NCI-H460 (cell line): Measurements from ENCODE around the gene AFF3. TPM values are rescaled to one million over a fixed set of nuclear protein-coding genes. Genes with fewer than 3 reads are reported as not detected.
"Not testable (repeated sequence)": the region's sequence is repeated elsewhere in the genome, so short reads cannot be mapped to it uniquely, and the experiment has no call there.

Experiments
- DNase-seq: peaks from one replicate; pipeline ENCODE4 v3.0.0-alpha.2; 2016; ENCODE audit warnings: low read depth; ENCODE audit errors: extremely low read depth
- total RNA-seq: library from RNA; depleted of rRNA; stranded (reverse); fragments of >200 nt; shearing (Covaris generic); gene quantifications from 2 replicates; pipeline ENCODE4 v1.2.3, GENCODE V29; 2014; rRNA removed

The AFF3 gene
- total RNA-seq, 1 experiment from 2014 or later, result 1.1 TPM

DNA sequence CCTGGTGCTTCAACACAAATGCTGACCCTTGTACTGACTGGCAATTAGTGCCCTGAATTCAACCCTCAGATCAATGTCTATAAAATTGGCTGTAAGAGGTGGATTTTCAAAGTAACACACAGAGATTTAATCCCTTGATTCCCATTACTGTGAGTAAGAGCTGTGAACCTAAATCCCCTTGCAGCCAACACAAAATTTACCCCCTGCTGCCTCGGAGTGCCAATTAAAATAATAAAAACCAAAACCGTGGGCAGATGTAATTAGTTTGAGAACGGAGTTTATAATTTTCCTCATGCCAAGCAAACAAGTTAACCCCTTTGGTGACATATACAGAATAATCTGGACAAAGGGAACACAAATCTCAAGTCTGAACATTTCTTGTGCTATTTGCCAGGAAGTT, 596.8 kb downstream of the AFF3 start:
- no peak for DNase-seq

- no peak for DNase-seq
Measured at GRCh38 chr2:99545066-99545465, 597.3 kb downstream of the AFF3 start.

- DNase-seq, result no peak
Measured at GRCh38 chr2:99544608-99545007, 597.8 kb downstream of the AFF3 start.

DNA sequence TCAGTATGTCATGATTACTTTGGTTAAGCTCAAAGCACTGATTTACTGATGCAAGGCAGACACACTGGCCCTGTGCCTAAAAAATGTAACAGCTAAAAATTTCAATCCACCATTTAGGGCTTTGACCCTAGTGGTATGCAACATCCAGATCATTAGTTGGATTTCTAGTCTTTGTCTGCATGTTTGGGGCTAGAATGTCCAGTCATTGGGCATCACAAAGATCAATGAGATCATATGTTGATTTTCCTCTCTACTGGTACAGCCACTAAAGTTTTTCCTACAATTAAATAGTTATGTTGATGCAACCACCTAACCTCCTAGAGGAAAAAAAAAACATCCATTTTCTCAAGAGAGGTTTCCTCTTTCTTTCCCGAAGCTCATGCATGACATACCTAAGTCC, 599.1 kb downstream of the AFF3 start:
- no peak for DNase-seq

- DNase-seq, result no peak
Measured at GRCh38 chr2:99537910-99538485, 604.4 kb downstream of the AFF3 start.

DNA sequence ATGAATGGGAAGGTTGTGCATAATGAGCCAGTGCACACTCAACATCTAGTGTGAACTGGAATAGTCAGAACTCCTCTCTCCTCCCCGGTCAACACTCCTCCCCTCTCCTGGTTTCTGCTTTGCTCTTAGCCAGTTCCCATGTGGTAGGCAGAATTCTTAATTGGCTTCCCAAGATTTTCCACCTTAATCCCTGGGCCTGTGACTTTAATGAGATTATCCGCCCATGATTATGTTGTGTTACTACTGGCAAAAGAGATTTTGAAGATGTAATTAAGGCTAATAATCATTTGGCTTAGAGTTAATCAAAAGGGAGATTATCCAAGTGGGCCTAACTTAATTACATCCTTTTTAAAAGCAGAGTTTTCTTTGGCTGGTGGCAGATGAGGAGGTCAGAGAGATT, 618.3 kb downstream of the AFF3 start:
- no peak for DNase-seq

- no peak for DNase-seq
Measured at GRCh38 chr2:99522157-99522556, 620.2 kb downstream of the AFF3 start.

GRCh38 chr2:99520813-99521212, 621.6 kb downstream of the AFF3 start:
- DNase-seq, result no peak

DNA sequence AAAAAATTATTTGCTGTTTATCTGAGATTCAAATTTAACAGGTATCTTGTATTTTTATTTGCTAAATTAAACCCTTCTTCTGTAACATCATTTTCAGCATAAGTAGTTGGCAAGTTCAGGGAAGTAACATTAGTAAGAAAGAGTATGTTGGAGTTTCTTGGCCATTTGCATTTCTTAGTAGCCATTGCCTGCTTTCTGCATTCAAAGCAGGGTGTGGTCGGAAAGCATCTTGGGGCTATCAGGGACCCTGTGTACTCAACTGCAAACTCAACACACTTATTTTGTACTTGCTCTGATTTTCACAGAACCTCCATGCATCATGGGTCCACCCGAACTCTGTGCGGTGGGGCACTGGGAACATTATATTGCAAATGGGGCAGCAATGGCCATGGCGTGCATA, 622.2 kb downstream of the AFF3 start:
- no peak for DNase-seq

- DNase-seq, result no peak
Measured at GRCh38 chr2:99514357-99514756, 628.0 kb downstream of the AFF3 start.

DNA sequence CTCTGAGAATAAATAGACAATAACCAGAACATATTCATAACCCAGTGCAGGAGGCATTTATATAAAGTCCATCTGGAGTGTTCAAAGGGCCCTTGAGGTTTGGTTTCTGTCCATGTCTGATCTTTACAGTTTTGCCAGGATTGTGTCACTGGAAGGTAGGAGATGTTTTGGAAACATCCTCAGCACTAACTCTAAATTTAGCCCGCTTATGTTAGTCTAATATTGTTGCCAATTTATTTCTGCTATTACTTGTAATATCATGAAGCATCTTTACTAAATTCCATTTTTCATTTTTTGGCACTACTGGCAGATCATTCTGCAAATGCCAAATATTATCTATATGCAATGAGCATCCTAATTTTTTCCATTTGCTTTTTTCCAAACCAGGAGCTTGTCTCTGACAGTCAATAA, 630.2 kb downstream of the AFF3 start:
- DNase-seq, result no peak

DNA sequence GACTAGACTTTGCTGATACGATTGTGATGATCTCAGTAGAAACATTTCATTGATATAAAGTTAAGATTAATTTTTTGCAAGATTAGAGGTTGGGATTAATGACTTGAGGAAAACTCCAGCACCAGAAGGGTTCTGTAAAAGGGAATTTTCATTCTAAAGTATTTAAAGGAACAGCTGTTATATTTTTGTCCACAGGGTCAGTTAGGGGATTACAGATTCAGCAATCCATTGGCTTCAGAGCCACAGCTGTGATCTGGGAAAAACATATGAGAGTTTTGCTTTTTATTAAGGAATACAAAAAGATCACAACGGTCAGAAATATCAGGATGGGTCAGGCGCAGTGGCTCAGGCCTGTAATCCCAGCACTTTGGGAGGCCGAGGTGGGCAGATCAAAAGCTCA, 633.0 kb downstream of the AFF3 start:
- DNase-seq, result no peak

- no peak for DNase-seq
Measured at GRCh38 chr2:99507937-99508818, 634.2 kb downstream of the AFF3 start.

DNA sequence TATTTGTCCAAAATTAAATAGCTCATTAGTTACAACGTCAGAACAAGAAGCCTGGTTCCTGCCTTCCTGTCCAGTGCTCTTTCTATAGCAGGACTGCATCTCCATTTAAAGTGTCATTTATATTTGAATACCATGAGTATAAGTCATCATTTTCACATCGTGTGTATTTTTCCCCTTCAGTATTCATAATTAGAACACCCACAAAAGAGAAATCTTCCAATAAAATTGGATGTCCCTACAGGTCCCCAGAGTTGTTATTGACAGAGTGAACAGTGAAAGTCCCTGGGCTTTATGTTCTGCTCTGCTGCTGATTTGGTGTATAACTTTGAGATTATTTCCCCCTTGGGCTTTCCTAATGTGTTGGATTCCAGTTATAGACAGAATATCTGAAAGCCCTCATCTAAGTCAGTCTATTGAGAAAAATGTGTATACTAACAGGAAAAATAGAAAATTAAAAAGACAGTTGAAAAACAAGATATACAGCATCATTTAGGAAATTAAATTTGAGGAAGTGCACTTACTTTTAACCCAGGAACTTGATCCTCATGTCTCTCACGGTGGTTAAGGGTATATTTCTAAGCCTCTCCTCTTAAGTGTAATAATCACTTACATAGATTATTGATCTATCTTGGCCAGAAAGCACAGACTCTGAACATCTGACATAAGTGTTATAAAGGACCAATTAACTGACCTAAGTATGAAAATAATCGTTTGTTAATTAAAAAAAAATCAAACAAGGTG, 637.4 kb downstream of the AFF3 start:
- no peak for DNase-seq

DNA sequence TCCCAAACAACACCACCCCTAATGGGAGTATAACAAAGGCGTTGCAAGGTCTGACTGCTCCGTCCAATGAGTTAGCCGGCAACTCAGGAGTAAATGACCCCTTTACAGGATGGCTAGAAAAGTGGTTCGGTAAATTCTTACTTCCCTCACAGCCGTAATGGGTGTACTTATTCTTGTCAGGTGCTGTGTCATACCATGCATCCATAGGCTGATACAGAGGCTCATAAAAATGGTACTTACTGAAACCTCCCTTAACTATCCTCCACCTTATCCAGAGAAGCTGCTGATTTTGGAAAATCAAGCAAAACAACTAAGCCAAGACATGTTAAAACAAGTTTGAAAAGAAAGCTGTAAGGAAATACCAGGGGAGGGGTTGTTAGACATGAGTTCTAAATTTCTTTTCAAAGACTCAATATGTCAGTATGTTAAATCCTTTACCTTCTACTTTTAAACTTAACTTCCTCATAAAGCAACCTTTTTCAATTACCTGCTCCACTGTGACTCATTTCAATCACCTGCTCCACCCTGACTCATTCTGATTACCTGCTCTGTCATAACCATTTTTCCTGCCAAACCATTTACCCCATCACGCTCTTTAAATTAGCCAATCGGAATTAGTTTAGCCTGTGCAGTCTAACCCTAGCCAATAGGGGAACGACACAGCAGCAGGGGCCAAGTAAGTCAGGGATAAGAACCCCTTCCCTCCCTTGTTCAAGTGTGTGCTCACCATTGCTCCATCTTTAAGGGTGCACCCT, 638.6 kb downstream of the AFF3 start:
- DNase-seq, result not testable (repeated sequence)

GRCh38 chr2:99496021-99496420, 646.4 kb downstream of the AFF3 start:
- DNase-seq, result no peak

Other genes with a start within 250 kb of the AFF3 start
- gene LONRF2, start 179.9 kb upstream of the AFF3 start, total RNA-seq, result 3.2 and 4.3 TPM in 2 replicates